H9 (cell line): ENCODE data around the gene CCDC121. TPM values are rescaled to one million over a fixed set of nuclear protein-coding genes. Genes with fewer than 3 reads are reported as not detected.
"Not testable (repeated sequence)": the region's sequence is repeated elsewhere in the genome, so short reads cannot be mapped to it uniquely, and the experiment has no call there.

Experiments
- DNase-seq: peaks from one replicate; pipeline ENCODE4 v3.0.0-alpha.2; 2017
- H2AFZ ChIP-seq: one replicate; pipeline ENCODE4 v1.6.1; 2013; ENCODE audit warnings: mild to moderate bottlenecking, low read length, control low read depth, moderate library complexity
- H2AK5ac ChIP-seq: 2 replicates; pipeline ENCODE4 v1.6.1; 2013; ENCODE audit warnings: low read length, control low read depth, mixed read lengths; ENCODE audit not compliant: insufficient read length
- H2BK120ac ChIP-seq: one replicate; pipeline ENCODE4 v1.6.1; 2013; ENCODE audit warnings: low read depth, mild to moderate bottlenecking, low read length, control low read depth, inconsistent platforms; ENCODE audit not compliant: poor library complexity, severe bottlenecking
- H2BK12ac ChIP-seq: 2 replicates; pipeline ENCODE4 v1.6.1; 2013; ENCODE audit warnings: low read length, control low read depth, mixed read lengths, low read depth; ENCODE audit not compliant: insufficient read length
- H2BK15ac ChIP-seq: 2 replicates; pipeline ENCODE4 v1.6.1; 2013; ENCODE audit warnings: low read depth, low read length, control low read depth
- H2BK20ac ChIP-seq: one replicate; pipeline ENCODE4 v1.6.1; 2013; ENCODE audit warnings: low read depth, mild to moderate bottlenecking, low read length, control low read depth, inconsistent platforms; ENCODE audit not compliant: poor library complexity, severe bottlenecking
- H2BK5ac ChIP-seq: 2 replicates; pipeline ENCODE4 v1.6.1; 2013; ENCODE audit warnings: low read length, control low read depth, mixed read lengths; ENCODE audit not compliant: insufficient read length
- H3K14ac ChIP-seq: 2 replicates; pipeline ENCODE4 v1.6.1; 2013; ENCODE audit warnings: low read length, control low read depth; ENCODE audit not compliant: insufficient read depth
- H3K18ac ChIP-seq: 2 replicates; pipeline ENCODE4 v1.6.1; 2013; ENCODE audit warnings: low read depth, mild to moderate bottlenecking, mixed read lengths, low read length, control low read depth; ENCODE audit not compliant: insufficient read length
- H3K23ac ChIP-seq: 2 replicates; pipeline ENCODE4 v1.6.1; 2013; ENCODE audit warnings: low read length, control low read depth, mixed read lengths, low read depth; ENCODE audit not compliant: insufficient read length
- H3K23me2 ChIP-seq: 2 replicates; pipeline ENCODE4 v1.6.1; 2013; ENCODE audit warnings: low read depth, mild to moderate bottlenecking, mixed read lengths, low read length, control low read depth; ENCODE audit not compliant: insufficient read length, poor library complexity, severe bottlenecking
- H3K27ac ChIP-seq: 2 replicates; pipeline ENCODE4 v1.5.1; 2013; ENCODE audit warnings: low read length, control low read depth, mixed read lengths, low read depth; ENCODE audit not compliant: insufficient read length
- H3K27me3 ChIP-seq: 2 replicates; pipeline ENCODE4 v1.6.1; 2013; ENCODE audit warnings: low read length, control low read depth, inconsistent platforms; ENCODE audit not compliant: insufficient read depth
- H3K4ac ChIP-seq: 2 replicates; pipeline ENCODE4 v1.6.1; 2013; ENCODE audit warnings: low read depth, mild to moderate bottlenecking, control low read depth, inconsistent platforms, low read length, moderate library complexity
- H3K4me1 ChIP-seq: 2 replicates; pipeline ENCODE4 v1.6.1; 2013; ENCODE audit warnings: low read length, control low read depth, inconsistent platforms; ENCODE audit not compliant: insufficient read depth
- H3K4me2 ChIP-seq: 2 replicates; pipeline ENCODE4 v1.6.1; 2013; ENCODE audit warnings: low read length, control low read depth, mixed read lengths; ENCODE audit not compliant: insufficient read length, insufficient read depth
- H3K56ac ChIP-seq: 2 replicates; pipeline ENCODE4 v1.6.1; 2013; ENCODE audit warnings: low read depth, mild to moderate bottlenecking, mixed read lengths, low read length, control low read depth; ENCODE audit not compliant: insufficient read length
- H3K79me1 ChIP-seq: 2 replicates; pipeline ENCODE4 v1.6.1; 2013; ENCODE audit warnings: low read depth, mild to moderate bottlenecking, moderate library complexity, low read length, control low read depth, inconsistent platforms; ENCODE audit not compliant: insufficient read depth, poor library complexity, severe bottlenecking
- H3K79me2 ChIP-seq: 2 replicates; pipeline ENCODE4 v1.6.1; 2013; ENCODE audit warnings: low read length, control low read depth, inconsistent platforms; ENCODE audit not compliant: insufficient read depth
- H3K9ac ChIP-seq: 2 replicates; pipeline ENCODE4 v1.6.1; 2013; ENCODE audit warnings: low read length, control low read depth, mixed read lengths; ENCODE audit not compliant: insufficient read length; ENCODE audit errors: extremely low read depth
- H3K9me3 ChIP-seq: one replicate; pipeline ENCODE4 v1.6.1; 2013; ENCODE audit warnings: low read depth, low read length, inconsistent platforms; ENCODE audit not compliant: control insufficient read depth
- H3T11ph ChIP-seq: one replicate; pipeline ENCODE4 v1.6.1; 2013; ENCODE audit warnings: mild to moderate bottlenecking, low read length, control low read depth, inconsistent platforms
- H4K20me1 ChIP-seq: one replicate; pipeline ENCODE4 v1.6.1; 2013; ENCODE audit not compliant: control insufficient read depth, insufficient read length, insufficient read depth
- H4K5ac ChIP-seq: 2 replicates; pipeline ENCODE4 v1.6.1; 2013; ENCODE audit warnings: low read depth, mild to moderate bottlenecking, mixed read lengths, low read length, control low read depth; ENCODE audit not compliant: insufficient read length
- H4K8ac ChIP-seq: replicated peaks from 2 replicates; pipeline ENCODE4 v1.6.1; 2013; ENCODE audit warnings: low read length, control low read depth, mixed read lengths, low read depth; ENCODE audit not compliant: insufficient read length
- H4K91ac ChIP-seq: 2 replicates; pipeline ENCODE4 v1.6.1; 2013; ENCODE audit warnings: low read depth, mild to moderate bottlenecking, moderate library complexity, mixed read lengths, low read length, control low read depth; ENCODE audit not compliant: insufficient read length
- H3K27ac Mint-ChIP-seq, 3 experiments: 2 replicates in 2 of 3; 3 replicates in 1 of 3; pipeline ENCODE4 v1.8.0; 2020 to 2021; ENCODE audit warnings: mixed read lengths in 3 of 3, mild to moderate bottlenecking in 1 of 3, moderate library complexity in 1 of 3
- H3K27me3 Mint-ChIP-seq: 2 replicates; pipeline ENCODE4 v1.8.0; 2021; ENCODE audit warnings: low read depth, mild to moderate bottlenecking, moderate library complexity, mixed read lengths
- H3K36me3 Mint-ChIP-seq, 3 experiments: 2 replicates in 2 of 3; 3 replicates in 1 of 3; pipeline ENCODE4 v1.8.0; 2020 to 2021; ENCODE audit warnings: low read depth in 3 of 3, mixed read lengths in 3 of 3; ENCODE audit not compliant: insufficient read depth in 1 of 3
- H3K4me1 Mint-ChIP-seq, 2 experiments: 2 replicates each; pipeline ENCODE4 v1.8.0; 2020; ENCODE audit warnings: mixed read lengths in 2 of 2
- H3K4me3 Mint-ChIP-seq, 2 experiments: 2 replicates in 1 of 2; 3 replicates in 1 of 2; pipeline ENCODE4 v1.8.0; 2020 to 2021; ENCODE audit warnings: mild to moderate bottlenecking in 2 of 2, mixed read lengths in 2 of 2, moderate library complexity in 1 of 2
- H3K9me3 Mint-ChIP-seq, 2 experiments: 2 replicates in 1 of 2; 3 replicates in 1 of 2; pipeline ENCODE4 v1.8.0; 2020; ENCODE audit warnings: mild to moderate bottlenecking in 2 of 2, mixed read lengths in 2 of 2, moderate library complexity in 1 of 2
- WGBS: extraction: QIAGEN DNeasy Blood & Tissue Kit; methylation state at CpG from one replicate; pipeline ENCODE4 v1.1.7; 2013; ENCODE audit warnings: missing lambda C conversion rate, low lambda C conversion rate, mixed read lengths; ENCODE audit not compliant: insufficient read length; ENCODE audit errors: extremely low coverage; 5-methylcytosine and 5-hydroxymethylcytosine counted together
- total RNA-seq: library from RNA; stranded (reverse); gene quantifications from 2 replicates; pipeline ENCODE4 v1.2.1, GENCODE V29; 2021
- TF ChIP-seq, protein P1 (sequence below): fragments of 200-600 bp; sonication (generic); conservative IDR thresholded peaks from 3 replicates; pipeline ENCODE4 v1.8.0; 2021; ENCODE audit warnings: antibody characterized with exemption, mild to moderate bottlenecking

CCDC121 gene
- total RNA-seq, 1 experiment from 2014 or later = 1.2 TPM

GRCh38 chr2:27627963-27628766 is 647 bp downstream of the CCDC121 start:
- H3K9ac ChIP-seq = peak overlapping the region; percentile 15
- H4K20me1 ChIP-seq = no peaks in the 10 kb centered on the region
- H4K5ac ChIP-seq = no peak overlapping the region
- no peak overlapping the region for H2BK20ac ChIP-seq
- no peak overlapping the region for H2BK120ac ChIP-seq
- H3K9me3 ChIP-seq = no peaks in the 10 kb centered on the region
- DNase-seq = no peak
- peaks cover 3% of the 10 kb centered on the region for H3K23me2 ChIP-seq
- no peak overlapping the region for H3K27ac ChIP-seq
- no peak overlapping the region for H3K4ac ChIP-seq
- H3K23ac ChIP-seq = no peak overlapping the region
- H2BK12ac ChIP-seq = no peak overlapping the region
- H2AK5ac ChIP-seq = no peak overlapping the region
- H3K4me1 ChIP-seq = peaks cover 2% of the 10 kb centered on the region; the same call in 1 of the 2 replicates
- H4K8ac ChIP-seq = no peak overlapping the region
- H3K79me1 ChIP-seq = no peaks in the 10 kb centered on the region
- H3K4me3 Mint-ChIP-seq = no peak overlapping the region
- H3K56ac ChIP-seq = no peak overlapping the region
- no peak overlapping the region for H3K14ac ChIP-seq
- TF ChIP-seq, protein P1, sequence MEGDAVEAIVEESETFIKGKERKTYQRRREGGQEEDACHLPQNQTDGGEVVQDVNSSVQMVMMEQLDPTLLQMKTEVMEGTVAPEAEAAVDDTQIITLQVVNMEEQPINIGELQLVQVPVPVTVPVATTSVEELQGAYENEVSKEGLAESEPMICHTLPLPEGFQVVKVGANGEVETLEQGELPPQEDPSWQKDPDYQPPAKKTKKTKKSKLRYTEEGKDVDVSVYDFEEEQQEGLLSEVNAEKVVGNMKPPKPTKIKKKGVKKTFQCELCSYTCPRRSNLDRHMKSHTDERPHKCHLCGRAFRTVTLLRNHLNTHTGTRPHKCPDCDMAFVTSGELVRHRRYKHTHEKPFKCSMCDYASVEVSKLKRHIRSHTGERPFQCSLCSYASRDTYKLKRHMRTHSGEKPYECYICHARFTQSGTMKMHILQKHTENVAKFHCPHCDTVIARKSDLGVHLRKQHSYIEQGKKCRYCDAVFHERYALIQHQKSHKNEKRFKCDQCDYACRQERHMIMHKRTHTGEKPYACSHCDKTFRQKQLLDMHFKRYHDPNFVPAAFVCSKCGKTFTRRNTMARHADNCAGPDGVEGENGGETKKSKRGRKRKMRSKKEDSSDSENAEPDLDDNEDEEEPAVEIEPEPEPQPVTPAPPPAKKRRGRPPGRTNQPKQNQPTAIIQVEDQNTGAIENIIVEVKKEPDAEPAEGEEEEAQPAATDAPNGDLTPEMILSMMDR = no peak
- no peak overlapping the region for H4K91ac ChIP-seq
- H2AFZ ChIP-seq = no peak overlapping the region
- no CpG with 5 or more reads among the region's 21 CpGs for WGBS
- no peak overlapping the region for H3T11ph ChIP-seq
- no peaks in the 10 kb centered on the region for H3K27me3 ChIP-seq
- H3K27me3 Mint-ChIP-seq = no peaks in the 10 kb centered on the region
- H3K9me3 Mint-ChIP-seq = no peaks in the 10 kb centered on the region
- H3K36me3 Mint-ChIP-seq = peaks cover 10 to 37% (median 24%) of the 10 kb centered on the region in 3 experiments
- H3K79me2 ChIP-seq = no peaks in the 10 kb centered on the region
- no peak overlapping the region for H3K18ac ChIP-seq
- H2BK15ac ChIP-seq = no peak overlapping the region
- H3K4me1 Mint-ChIP-seq = peaks cover 5 to 21% of the 10 kb centered on the region in 2 experiments
- H3K4me2 ChIP-seq = peak overlapping the region; percentile 52
- no peak overlapping the region for H3K27ac Mint-ChIP-seq
- no peak overlapping the region for H2BK5ac ChIP-seq

DNA sequence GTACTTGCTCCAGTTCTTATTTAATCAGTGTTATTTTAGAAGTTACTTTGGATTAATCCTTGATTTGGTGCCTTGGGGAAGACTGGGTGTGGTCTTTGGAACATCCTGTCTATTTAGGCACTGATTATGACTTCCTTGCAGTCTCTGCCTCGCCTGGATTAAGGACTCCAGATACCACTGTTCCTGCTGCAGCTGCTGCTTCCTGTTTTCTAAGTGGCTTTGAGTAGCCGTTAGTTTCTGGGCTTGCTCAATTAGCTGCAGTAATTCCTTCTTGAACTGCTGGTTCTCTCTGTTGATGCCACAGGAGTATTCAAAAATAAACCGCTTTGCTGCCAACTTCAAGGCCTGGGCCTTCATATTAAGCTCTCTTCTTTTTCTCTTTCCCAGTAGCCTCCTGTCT is 1.9 kb downstream of the CCDC121 start:
- H3K27me3 Mint-ChIP-seq = not testable (repeated sequence)

More for the DNA sequence above, 1.9 kb downstream of the CCDC121 start:
- WGBS = no CpG with 5 or more reads among the region's 3 CpGs
- DNase-seq, H3K4me1 ChIP-seq, H2BK120ac ChIP-seq, H4K91ac ChIP-seq, H3T11ph ChIP-seq, H3K79me2 ChIP-seq, H3K9me3 Mint-ChIP-seq, H3K27me3 ChIP-seq, H3K9me3 ChIP-seq, H3K18ac ChIP-seq, H3K56ac ChIP-seq, H3K4me2 ChIP-seq, H3K14ac ChIP-seq, H2BK5ac ChIP-seq, H2BK15ac ChIP-seq, H4K20me1 ChIP-seq, H3K23me2 ChIP-seq, H3K23ac ChIP-seq, H3K4ac ChIP-seq, H3K27ac ChIP-seq, H3K79me1 ChIP-seq, H2BK12ac ChIP-seq, H4K5ac ChIP-seq, H4K8ac ChIP-seq, H3K9ac ChIP-seq, H2AFZ ChIP-seq, H3K4me3 Mint-ChIP-seq, H2BK20ac ChIP-seq, H2AK5ac ChIP-seq: not testable (repeated sequence)
- Mint-ChIP-seq H3K4me1 (peaks cover 13 to 33% of the 10 kb centered on the region in 2 experiments), H3K27ac (0 out of 7 replicates have a peak overlapping the region, but pooled peaks of 2 of the 3 experiments have one; percentile 20 to 46), H3K36me3 (peaks cover 13 to 36% (median 30%) of the 10 kb centered on the region in 3 experiments)
